Measurements from ENCODE around the gene BRS3. TPM values are rescaled to one million over a fixed set of nuclear protein-coding genes. Genes with fewer than 3 reads are reported as not detected.

The BRS3 gene
- total RNA-seq, 4 donors from 2014 or later: not detected

- intact Hi-C loops (cut with DNase I): no loop called here
- 72% methylated on average over 6 of the region's 6 CpGs for WGBS
- H3K27ac ChIP-seq (replicated peaks in 1 of 4): no peak overlapping the region
- H3K4me1 ChIP-seq: no peaks in the 10 kb centered on the region
- no peak overlapping the region for H3K4me3 ChIP-seq
- DNase-seq (ENCODE audit: extremely low spot score): no peak
- TF ChIP-seq POLR2A (IDR thresholded peaks at IDR 0.05; ENCODE audit: low read depth) (no peak), POLR2AphosphoS5 (IDR thresholded peaks at IDR 0.05) (no peak), CTCF (IDR thresholded peaks at IDR 0.05) (no peak), EP300 (IDR thresholded peaks at IDR 0.05) (no peak)
- no peaks in the 10 kb centered on the region for H3K36me3 ChIP-seq
- no peaks in the 10 kb centered on the region for H3K9me3 ChIP-seq
- H3K27me3 ChIP-seq: no peaks in the 10 kb centered on the region
Measured at GRCh38 chrX:136456133-136456532, 31.6 kb upstream of the BRS3 start.

DNA sequence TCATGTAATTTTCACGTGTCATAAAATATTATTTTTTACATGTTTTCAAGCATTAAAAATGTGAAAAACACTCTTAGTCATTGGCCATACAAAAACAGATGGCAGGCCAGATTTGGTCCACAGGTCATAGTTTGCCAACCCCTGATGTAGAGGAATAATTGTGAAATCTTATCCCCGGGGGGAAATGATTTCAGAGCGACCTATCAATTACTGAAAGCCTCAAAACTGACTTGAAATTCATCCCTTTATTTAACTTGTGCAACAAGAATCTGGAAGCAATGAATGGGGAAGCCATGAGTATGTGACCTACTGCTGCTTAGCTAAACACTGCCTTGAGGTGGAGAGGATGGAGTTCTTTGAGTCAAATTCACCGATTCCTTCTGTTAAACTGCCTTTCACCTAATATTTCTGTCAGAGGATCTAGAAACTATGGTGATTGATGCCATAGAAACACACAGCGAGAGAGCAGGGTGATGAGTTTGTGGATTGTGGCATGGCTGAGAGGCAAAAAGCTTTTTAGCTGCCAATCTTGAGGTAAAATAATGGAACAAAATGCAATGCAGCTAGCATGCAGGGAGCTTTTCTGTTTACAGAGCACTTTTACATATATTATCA lies 30.3 kb upstream of the BRS3 start:
- Histone ChIP-seq H3K36me3 (no peaks in the 10 kb centered on the region), H3K27me3 (no peaks in the 10 kb centered on the region), H3K4me1 (no peaks in the 10 kb centered on the region), H3K9me3 (no peaks in the 10 kb centered on the region), H3K27ac (replicated peaks in 1 of 4) (no peak overlapping the region), H3K4me3 (no peak overlapping the region)
- no peak for DNase-seq (ENCODE audit: extremely low spot score)
- 40% methylated on average over 5 of the region's 5 CpGs for WGBS
- intact Hi-C loops (cut with DNase I): no loop called here
- TF ChIP-seq POLR2A (IDR thresholded peaks at IDR 0.05; ENCODE audit: low read depth) (no peak), CTCF (IDR thresholded peaks at IDR 0.05) (no peak), EP300 (IDR thresholded peaks at IDR 0.05) (no peak), POLR2AphosphoS5 (IDR thresholded peaks at IDR 0.05) (no peak)

DNA sequence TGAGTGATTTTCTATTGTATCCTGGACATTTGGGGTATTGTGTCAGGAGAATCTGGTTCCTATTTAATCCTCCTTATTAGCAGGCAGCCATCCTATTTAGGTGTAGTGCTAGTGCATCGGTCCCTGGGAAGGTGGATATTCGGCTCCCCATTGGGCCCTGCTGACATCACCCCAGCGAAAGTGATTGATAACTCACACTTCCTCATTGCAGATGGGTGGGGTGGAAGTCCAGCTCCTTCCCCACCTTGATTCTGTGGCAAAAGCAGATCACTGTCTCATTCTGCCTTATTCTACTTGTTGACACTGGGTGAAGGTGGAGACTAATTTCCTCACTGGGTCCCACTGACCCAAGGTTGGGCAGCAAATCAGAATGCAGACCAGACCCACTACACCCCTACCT lies 23.2 kb upstream of the BRS3 start:
- no peaks in the 10 kb centered on the region for H3K36me3 ChIP-seq
- no peak overlapping the region for H3K4me3 ChIP-seq
- H3K9me3 ChIP-seq: no peaks in the 10 kb centered on the region
- no peak for TF ChIP-seq POLR2AphosphoS5 (IDR thresholded peaks at IDR 0.05)
- no peak for TF ChIP-seq POLR2A (IDR thresholded peaks at IDR 0.05; ENCODE audit: low read depth)
- no peak for TF ChIP-seq CTCF (IDR thresholded peaks at IDR 0.05)
- no peak for TF ChIP-seq EP300 (IDR thresholded peaks at IDR 0.05)
- H3K27ac ChIP-seq (replicated peaks in 1 of 4): no peak overlapping the region
- no peaks in the 10 kb centered on the region for H3K4me1 ChIP-seq
- H3K27me3 ChIP-seq: no peaks in the 10 kb centered on the region
- WGBS: 71% methylated on average over 3 of the region's 3 CpGs
- DNase-seq (ENCODE audit: extremely low spot score): no peak
- intact Hi-C loops (cut with DNase I): no loop called here

GRCh38 chrX:136467303-136467702 lies 20.4 kb upstream of the BRS3 start:
- 52% methylated on average over 3 of the region's 3 CpGs for WGBS
- Histone ChIP-seq H3K4me3 (no peak overlapping the region), H3K4me1 (no peaks in the 10 kb centered on the region), H3K27ac (replicated peaks in 1 of 4) (no peak overlapping the region), H3K27me3 (no peaks in the 10 kb centered on the region), H3K9me3 (no peaks in the 10 kb centered on the region), H3K36me3 (no peaks in the 10 kb centered on the region)
- intact Hi-C loops (cut with DNase I): no loop called here
- TF ChIP-seq EP300 (IDR thresholded peaks at IDR 0.05): no peak
- no peak for TF ChIP-seq CTCF (IDR thresholded peaks at IDR 0.05)
- TF ChIP-seq POLR2A (IDR thresholded peaks at IDR 0.05; ENCODE audit: low read depth): no peak
- TF ChIP-seq POLR2AphosphoS5 (IDR thresholded peaks at IDR 0.05): no peak
- no peak for DNase-seq (ENCODE audit: extremely low spot score)

Measured in esophagus muscularis mucosa (tissue), 4 donors.